Endothelial cell of umbilical vein (primary cell): Measurements from ENCODE around the gene ZNF423.

Experiments
- CTCF ChIP-seq, 2 donors: IDR thresholded peaks; 1 replicate in 1 of 2; 2 replicates in 1 of 2; pipeline ENCODE4 v1.5.1; 2011; ENCODE audit warnings: low read length in 2 of 2, mild to moderate bottlenecking in 2 of 2, moderate library complexity in 2 of 2, control low read depth in 1 of 2, inconsistent platforms in 1 of 2, low read depth in 1 of 2; ENCODE audit not compliant: insufficient read depth in 1 of 2; ENCODE audit errors: extremely low read depth in 1 of 2
- EZH2 ChIP-seq: IDR thresholded peaks from 2 replicates; pipeline ENCODE4 v1.6.1; 2012; ENCODE audit warnings: borderline replicate concordance, low read depth, mild to moderate bottlenecking, moderate library complexity, low read length, inconsistent platforms; ENCODE audit not compliant: severe bottlenecking
- GATA2 ChIP-seq: IDR thresholded peaks from 2 replicates; pipeline ENCODE4 v1.7.0; 2011; ENCODE audit warnings: low read depth, mild to moderate bottlenecking, moderate library complexity, mixed read lengths, low read length; ENCODE audit not compliant: insufficient read length, insufficient read depth
- JUN ChIP-seq: IDR thresholded peaks from 2 replicates; pipeline ENCODE4 v1.6.1; 2011; ENCODE audit warnings: borderline replicate concordance, low read depth; ENCODE audit not compliant: insufficient read length, insufficient read depth
- MAX ChIP-seq: IDR thresholded peaks from 2 replicates; pipeline ENCODE4 v1.6.1; 2011; ENCODE audit not compliant: insufficient read depth, insufficient read length
- MYC ChIP-seq: IDR thresholded peaks from one replicate; pipeline ENCODE4 v1.6.1; 2011; ENCODE audit warnings: mild to moderate bottlenecking, low read depth, low read length
- POLR2A ChIP-seq: IDR thresholded peaks from 2 replicates; pipeline ENCODE4 v1.6.1; 2012; ENCODE audit warnings: low read depth, mild to moderate bottlenecking, control low read depth, low read length
- POLR2AphosphoS5 ChIP-seq: IDR thresholded peaks from 2 replicates; pipeline ENCODE4 v1.6.1; 2012; ENCODE audit warnings: low read depth, mild to moderate bottlenecking, control low read depth, low read length, moderate library complexity; ENCODE audit not compliant: insufficient read depth

- no peak for TF ChIP-seq POLR2A
- TF ChIP-seq CTCF (IDR thresholded peaks at IDR 0.05; ENCODE audit: extremely low read depth in 1 of 2, insufficient read depth in 1 of 2, low read depth in 1 of 2, low read length in 2 of 2): no peak
- no peak for TF ChIP-seq POLR2AphosphoS5
- no peak for TF ChIP-seq MAX
- TF ChIP-seq MYC: no peak
- TF ChIP-seq EZH2: no peak
- TF ChIP-seq GATA2: no peak
- TF ChIP-seq JUN: no peak
Observed at GRCh38 chr16:49782405-49782804, 73.5 kb downstream of the ZNF423 start.
